ENCODE results near the gene TEX14. TPM values are rescaled to one million over a fixed set of nuclear protein-coding genes. Genes with fewer than 3 reads are reported as not detected.

Gene TEX14
- total and polyA plus RNA-seq, 12 donors, result 0.05 to 0.88 (median 0.14) TPM; not detected in 4

GRCh38 chr17:58525239-58525638 lies 166.6 kb downstream of the TEX14 start:
- peak; percentile 36 to 77 (median 66) for ATAC-seq
- peak; percentile 72 to 74 for DNase-seq
- 38 to 45% methylated on average over 3 of the region's 3 CpGs for WGBS, 2 donors
- Histone ChIP-seq H3K9me3 (no peaks in the 10 kb centered on the region), H3K36me3 (peaks cover 0 to 33% (median 0%) of the 10 kb centered on the region in 9 donors), H3K4me3 (peak overlapping the region in 3 of 10 donors; percentile 5 to 17 (median 15)), H3K4me1 (peaks cover 6 to 68% (median 60%) of the 10 kb centered on the region in 9 donors), H3K27me3 (no peaks in the 10 kb centered on the region), H3K27ac (peak overlapping the region; percentile 21 to 87 (median 66))
- TF ChIP-seq CTCF (IDR thresholded peaks at IDR 0.05), result no peak
- intact Hi-C loops (cut with DNase I), result loop anchor here in 6 of 10 donors (5.0 to 10.0 kb wide), 6 partner anchors 52 to 480 kb away; partner anchors contain the start of genes RAD51C (in 3 of the 6) and TEX14 (in 3 of the 6)

GRCh38 chr17:58521680-58522079 lies 170.2 kb downstream of the TEX14 start:
- no peak for DNase-seq
- Histone ChIP-seq H3K27me3 (no peaks in the 10 kb centered on the region), H3K4me3 (no peak overlapping the region), H3K27ac (peak overlapping the region in 2 of 10 donors; percentile 11 to 96), H3K36me3 (peaks cover 0 to 33% (median 0%) of the 10 kb centered on the region in 9 donors), H3K9me3 (no peaks in the 10 kb centered on the region), H3K4me1 (peaks cover 13 to 56% (median 49%) of the 10 kb centered on the region in 9 donors)
- no peak for TF ChIP-seq CTCF (IDR thresholded peaks at IDR 0.05)
- intact Hi-C loops (cut with DNase I), result loop anchor here in 6 of 10 donors (2.0 to 10.0 kb wide), 8 partner anchors 63 to 483 kb away; partner anchors contain the start of genes RAD51C (in 3 of the 6) and TEX14 (in 3 of the 6)
- no peak for ATAC-seq
- 94 to 95% methylated on average over 10 of the region's 10 CpGs for WGBS, 2 donors

- H3K27ac ChIP-seq, result peak overlapping the region in 8 of 10 donors; percentile 91 to 96 (median 94)
- TF ChIP-seq CTCF (IDR thresholded peaks at IDR 0.05), result peak in 7 of 9 donors; percentile 8 to 46 (median 26)
- H3K4me3 ChIP-seq, result no peak overlapping the region
- ATAC-seq (no peak), DNase-seq (no peak)
- peaks cover 0 to 37% (median 0%) of the 10 kb centered on the region in 9 donors for H3K36me3 ChIP-seq
- intact Hi-C loops (cut with DNase I), result loop anchor here in 6 of 10 donors (2.0 to 10.0 kb wide), 8 partner anchors 64 to 484 kb away; partner anchors contain the start of genes RAD51C (in 3 of the 6) and TEX14 (in 3 of the 6)
- WGBS, 2 donors, result 71 to 75% methylated on average over 15 of the region's 15 CpGs
- no peaks in the 10 kb centered on the region for H3K27me3 ChIP-seq
- no peaks in the 10 kb centered on the region for H3K9me3 ChIP-seq
- H3K4me1 ChIP-seq, result peaks cover 15 to 58% (median 54%) of the 10 kb centered on the region in 9 donors
Observed at GRCh38 chr17:58520843-58521430, 170.9 kb downstream of the TEX14 start.

- DNase-seq, result peak; percentile 99 to 100
- peak in 1 of 9 donors; percentile 24 for TF ChIP-seq CTCF (IDR thresholded peaks at IDR 0.05)
- ATAC-seq, result peak; percentile 88 to 94 (median 92)
- Histone ChIP-seq H3K36me3 (peaks cover 0 to 27% (median 0%) of the 10 kb centered on the region in 9 donors), H3K27me3 (no peaks in the 10 kb centered on the region), H3K27ac (peak overlapping the region; percentile 92 to 98 (median 94)), H3K4me3 (peak overlapping the region; percentile 52 to 96 (median 70)), H3K4me1 (peaks cover 25 to 63% (median 60%) of the 10 kb centered on the region in 9 donors), H3K9me3 (no peaks in the 10 kb centered on the region)
- intact Hi-C loops (cut with DNase I), result loop anchor here in 7 of 10 donors (1.0 to 10.0 kb wide), 16 partner anchors 59 to 637 kb away; partner anchors contain the start of genes RAD51C (in 5 of the 7), TEX14 (in 5 of the 7), SUPT4H1 (in 2 of the 7) and PRR11 (in 1 of the 7)
- 0% methylated on average over 39 of the region's 39 CpGs for WGBS, 2 donors
Observed at GRCh38 chr17:58517928-58518609, 173.8 kb downstream of the TEX14 start.
